ENCODE measurements around the gene AGRP.

The AGRP gene

GRCh38 chr16:67449739-67450138 is 33.6 kb downstream of the AGRP start:
- H3K4me3 ChIP-seq (ENCODE audit: low read length), result no peak overlapping the region
- H3K4me1 ChIP-seq (ENCODE audit: control insufficient read depth, low read length), result no peaks in the 10 kb centered on the region
- H3K27ac ChIP-seq (ENCODE audit: low read depth, low read length), result no peak overlapping the region
- TF ChIP-seq CTCF (IDR thresholded peaks at IDR 0.05; ENCODE audit: low read depth, low read length, poor library complexity, severe bottlenecking), result no peak
- TF ChIP-seq EZH2phosphoT487 (IDR thresholded peaks at IDR 0.05; ENCODE audit: borderline replicate concordance, low read length), result no peak
- H4K20me1 ChIP-seq (ENCODE audit: control insufficient read depth, insufficient read depth, low read depth, low read length), result peaks cover 5% of the 10 kb centered on the region; the same call in 1 of the 2 replicates
- no peaks in the 10 kb centered on the region for H3K9me3 ChIP-seq (ENCODE audit: control insufficient read depth, insufficient read depth, low read length)
- H3K36me3 ChIP-seq (ENCODE audit: control insufficient read depth, low read length), result peaks cover 8% of the 10 kb centered on the region; the same call in 1 of the 2 replicates
- H3K27me3 ChIP-seq (ENCODE audit: control insufficient read depth, low read length), result no peaks in the 10 kb centered on the region
- H3K4me2 ChIP-seq (ENCODE audit: low read length), result no peak overlapping the region
- 0 out of 2 replicates have a peak, but pooled peaks cover 4% of the 10 kb centered on the region for H3K79me2 ChIP-seq (ENCODE audit: control insufficient read depth, low read length)
- no peaks in the 10 kb centered on the region for H3F3A ChIP-seq (ENCODE audit: control insufficient read depth, insufficient read depth)
- H3K9me2 ChIP-seq (replicated peaks; ENCODE audit: control insufficient read depth, low read length), result no peaks in the 10 kb centered on the region

- Histone ChIP-seq H3K9me2 (replicated peaks; ENCODE audit: control insufficient read depth, low read length) (no peaks in the 10 kb centered on the region), H3K4me3 (ENCODE audit: low read length) (no peak overlapping the region), H4K20me1 (ENCODE audit: control insufficient read depth, insufficient read depth, low read depth, low read length) (peaks cover 5% of the 10 kb centered on the region; the same call in 1 of the 2 replicates), H3F3A (ENCODE audit: control insufficient read depth, insufficient read depth) (no peaks in the 10 kb centered on the region), H3K79me2 (ENCODE audit: control insufficient read depth, low read length) (0 out of 2 replicates have a peak, but pooled peaks cover 4% of the 10 kb centered on the region), H3K27ac (ENCODE audit: low read depth, low read length) (no peak overlapping the region), H3K4me2 (ENCODE audit: low read length) (no peak overlapping the region), H3K4me1 (ENCODE audit: control insufficient read depth, low read length) (no peaks in the 10 kb centered on the region), H3K27me3 (ENCODE audit: control insufficient read depth, low read length) (no peaks in the 10 kb centered on the region), H3K9me3 (ENCODE audit: control insufficient read depth, insufficient read depth, low read length) (no peaks in the 10 kb centered on the region), H3K36me3 (ENCODE audit: control insufficient read depth, low read length) (peaks cover 10% of the 10 kb centered on the region; the same call in 1 of the 2 replicates)
- no peak for TF ChIP-seq EZH2phosphoT487 (IDR thresholded peaks at IDR 0.05; ENCODE audit: borderline replicate concordance, low read length)
- no peak for TF ChIP-seq CTCF (IDR thresholded peaks at IDR 0.05; ENCODE audit: low read depth, low read length, poor library complexity, severe bottlenecking)
Observed at GRCh38 chr16:67449336-67449735, 34.0 kb downstream of the AGRP start.

- Histone ChIP-seq H3F3A (ENCODE audit: control insufficient read depth, insufficient read depth) (no peaks in the 10 kb centered on the region), H3K4me2 (ENCODE audit: low read length) (no peak overlapping the region), H3K27me3 (ENCODE audit: control insufficient read depth, low read length) (no peaks in the 10 kb centered on the region), H3K27ac (ENCODE audit: low read depth, low read length) (no peak overlapping the region), H3K9me2 (replicated peaks; ENCODE audit: control insufficient read depth, low read length) (no peaks in the 10 kb centered on the region), H3K36me3 (ENCODE audit: control insufficient read depth, low read length) (peaks cover 10% of the 10 kb centered on the region; the same call in 1 of the 2 replicates), H3K9me3 (ENCODE audit: control insufficient read depth, insufficient read depth, low read length) (no peaks in the 10 kb centered on the region), H3K4me1 (ENCODE audit: control insufficient read depth, low read length) (no peaks in the 10 kb centered on the region), H3K79me2 (ENCODE audit: control insufficient read depth, low read length) (0 out of 2 replicates have a peak, but pooled peaks cover 4% of the 10 kb centered on the region), H4K20me1 (ENCODE audit: control insufficient read depth, insufficient read depth, low read depth, low read length) (peaks cover 5% of the 10 kb centered on the region; the same call in 1 of the 2 replicates), H3K4me3 (ENCODE audit: low read length) (no peak overlapping the region)
- TF ChIP-seq EZH2phosphoT487 (IDR thresholded peaks at IDR 0.05; ENCODE audit: borderline replicate concordance, low read length) (no peak), CTCF (IDR thresholded peaks at IDR 0.05; ENCODE audit: low read depth, low read length, poor library complexity, severe bottlenecking) (no peak)
Observed at GRCh38 chr16:67448580-67448979, 34.8 kb downstream of the AGRP start.

All from DOHH2 (cell line).